GM21381 (cell line): ENCODE data around the gene BRCC3.

Experiments
- ATAC-seq: cut with Tn5 transposase; IDR thresholded peaks from one replicate; pipeline ENCODE4 v1.9.1; 2021; ENCODE audit warnings: mild to moderate bottlenecking, moderate library complexity; ENCODE audit not compliant: unreplicated experiment

Gene BRCC3

DNA sequence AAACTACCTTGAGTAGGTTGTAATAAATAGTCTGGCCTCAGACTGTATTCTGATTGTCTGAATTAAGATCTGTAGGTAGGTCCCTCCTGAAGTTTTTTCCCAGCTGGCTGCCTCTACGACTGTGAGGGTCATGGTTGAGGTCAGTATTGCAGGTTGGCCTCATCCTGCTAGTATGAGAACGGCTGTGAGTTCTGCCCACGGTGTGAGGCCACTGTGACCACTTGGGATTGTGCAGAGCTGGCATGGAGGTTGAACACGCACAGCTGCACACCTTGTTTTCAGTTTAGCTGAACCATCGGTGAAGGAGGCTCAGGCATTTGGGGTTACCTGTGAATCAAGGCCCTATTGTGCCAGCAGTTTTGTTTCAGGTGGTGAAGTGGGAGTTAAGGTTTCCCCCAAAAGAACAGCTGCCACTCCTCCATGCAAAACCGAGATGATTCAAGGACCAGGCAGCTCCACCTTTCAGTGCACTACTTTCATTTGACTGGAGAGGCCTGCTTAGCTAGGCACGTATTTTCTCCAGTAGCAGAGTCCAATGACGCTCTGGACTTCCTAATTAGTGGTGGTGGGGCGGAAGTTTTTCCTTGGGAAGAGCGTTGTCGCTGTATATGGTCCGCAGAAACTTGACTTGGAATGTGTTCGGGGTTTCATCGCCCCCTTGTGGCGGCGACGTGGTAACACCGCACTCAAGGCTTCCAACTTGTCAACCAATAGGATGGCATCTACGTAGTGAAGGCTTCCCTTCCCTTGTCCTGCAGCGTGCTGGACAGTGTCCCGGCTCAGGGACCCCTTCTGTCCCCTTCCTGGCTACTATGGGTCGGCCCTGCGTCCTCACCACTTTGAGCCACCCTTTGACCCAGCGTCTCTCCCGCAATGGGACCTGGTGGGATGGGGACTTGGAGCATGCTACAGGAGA, 14.2 kb upstream of the BRCC3 start:
- peak; percentile 64 for ATAC-seq

DNA sequence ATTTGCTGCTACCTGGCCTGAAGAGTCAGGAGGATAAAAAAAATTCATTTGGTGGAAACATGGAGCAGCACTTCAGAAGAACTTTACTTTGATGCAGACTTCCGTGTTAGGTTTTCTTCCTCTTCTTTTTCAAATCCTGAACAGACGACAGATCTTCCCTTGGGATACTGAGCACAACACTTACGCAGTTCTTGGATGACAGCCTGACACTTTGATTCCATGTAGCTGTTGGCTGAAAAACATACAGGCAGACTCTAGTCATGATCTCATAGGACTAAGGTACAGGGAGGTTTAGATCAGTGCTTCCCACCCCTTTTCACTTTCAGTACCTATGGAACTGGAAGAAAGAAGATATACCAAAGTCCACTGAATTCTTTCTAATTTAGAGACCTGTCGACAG, 9.5 kb upstream of the BRCC3 start:
- ATAC-seq = no peak

DNA sequence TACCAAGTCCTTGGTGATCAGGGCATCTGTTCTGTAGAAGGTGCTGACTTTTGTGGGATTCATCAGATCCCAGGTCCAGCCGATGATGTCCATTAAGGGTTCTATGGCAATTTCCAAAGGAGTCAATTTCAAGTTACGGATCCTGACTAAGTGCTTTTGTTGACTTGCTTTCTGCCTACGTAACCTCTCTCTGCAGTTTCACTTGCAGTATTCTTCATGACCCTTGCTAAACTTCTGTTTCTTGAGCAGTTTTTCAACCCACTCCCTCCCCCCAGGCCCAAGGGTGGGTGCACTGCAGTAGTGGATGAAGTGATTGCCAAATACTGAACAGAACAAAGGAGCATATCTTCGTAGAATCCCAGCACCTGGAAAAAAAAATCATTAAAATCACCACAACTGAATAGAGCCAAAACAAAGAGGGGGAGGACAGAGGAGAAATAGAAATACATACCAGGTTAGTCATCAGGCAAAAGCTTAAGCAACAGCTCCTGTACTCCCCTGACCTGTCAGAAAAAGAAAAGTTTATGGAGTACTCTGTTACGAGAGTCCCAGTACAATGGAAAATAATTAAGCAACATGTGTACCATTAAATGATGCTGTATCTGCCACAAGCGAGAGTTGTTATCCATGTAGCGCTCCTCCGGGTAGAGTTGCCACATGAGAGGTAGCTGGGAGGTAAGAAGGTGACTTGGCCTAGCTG, 6.1 kb upstream of the BRCC3 start:
- ATAC-seq = no peak

DNA sequence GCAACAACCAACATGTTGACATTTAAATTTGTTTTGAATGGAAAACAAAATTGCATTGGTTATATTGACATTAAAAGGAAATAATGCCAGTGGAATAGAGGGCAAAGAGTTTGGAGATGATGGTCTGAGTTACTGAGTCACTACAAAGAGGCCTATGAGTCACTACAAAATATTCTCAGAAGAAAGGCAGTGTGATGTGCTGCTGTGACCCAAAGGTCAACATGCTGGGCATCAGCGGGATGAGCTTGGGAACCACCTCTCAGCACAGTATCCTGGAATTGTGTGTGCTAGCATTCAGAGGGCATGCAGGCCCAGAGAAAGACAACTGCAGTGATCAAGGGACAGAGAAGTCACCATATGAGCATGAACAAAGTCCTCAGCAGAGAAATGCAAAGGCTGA, 3.1 kb upstream of the BRCC3 start:
- no peak for ATAC-seq

DNA sequence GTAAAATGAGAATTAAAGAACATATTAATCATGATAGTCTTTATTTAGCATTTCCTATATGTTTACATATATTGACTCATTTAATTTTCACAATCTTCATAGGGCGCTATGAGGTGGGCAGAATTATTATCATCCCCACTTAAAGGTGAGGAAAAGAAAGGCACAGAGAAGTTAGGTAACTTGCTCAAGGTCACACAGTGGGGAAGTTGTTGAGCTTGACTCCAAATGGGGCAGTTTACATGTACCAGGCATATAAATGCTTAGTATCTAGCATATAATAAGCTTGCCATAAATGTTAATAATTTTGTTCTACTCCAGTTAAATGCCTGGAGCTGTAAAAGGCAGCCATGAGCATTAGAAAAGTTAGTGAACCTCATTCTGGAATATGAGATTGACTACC, 1.9 kb upstream of the BRCC3 start:
- ATAC-seq = no peak

DNA sequence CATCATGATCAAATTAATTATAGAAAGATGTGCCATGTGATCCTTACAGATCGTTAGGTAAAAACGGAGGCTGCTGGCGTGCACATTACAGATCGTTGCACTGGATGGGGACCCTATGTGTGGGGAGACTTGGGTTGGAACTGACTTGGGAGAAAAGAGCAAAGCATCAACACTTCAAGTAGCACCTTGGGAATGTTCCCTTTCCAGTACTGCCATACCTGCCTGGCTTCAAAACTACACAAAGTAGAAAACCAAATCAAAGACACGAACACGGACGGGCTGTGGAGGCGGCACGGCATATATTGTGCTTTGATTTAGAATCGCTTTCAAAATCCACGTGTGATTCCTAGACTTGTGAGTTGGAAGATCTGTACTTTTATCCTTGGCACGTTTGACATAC, 1.3 kb upstream of the BRCC3 start:
- no peak for ATAC-seq

DNA sequence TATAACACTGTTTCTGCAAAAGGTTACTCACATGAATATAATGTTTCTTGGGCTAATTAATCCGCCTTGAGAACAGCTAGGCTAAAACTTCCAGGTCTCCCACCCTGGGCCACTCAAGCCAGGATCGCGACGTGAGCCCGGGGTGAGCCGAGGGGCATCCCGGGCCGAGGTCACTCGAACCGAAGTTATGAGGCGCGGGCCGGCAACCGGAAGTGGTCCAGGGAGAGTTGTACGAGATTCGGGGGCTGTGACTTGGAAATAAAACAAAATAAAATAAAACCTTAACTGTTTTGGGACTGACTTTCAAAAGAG, 689 bp upstream of the BRCC3 start:
- peak; percentile 18 for ATAC-seq

DNA sequence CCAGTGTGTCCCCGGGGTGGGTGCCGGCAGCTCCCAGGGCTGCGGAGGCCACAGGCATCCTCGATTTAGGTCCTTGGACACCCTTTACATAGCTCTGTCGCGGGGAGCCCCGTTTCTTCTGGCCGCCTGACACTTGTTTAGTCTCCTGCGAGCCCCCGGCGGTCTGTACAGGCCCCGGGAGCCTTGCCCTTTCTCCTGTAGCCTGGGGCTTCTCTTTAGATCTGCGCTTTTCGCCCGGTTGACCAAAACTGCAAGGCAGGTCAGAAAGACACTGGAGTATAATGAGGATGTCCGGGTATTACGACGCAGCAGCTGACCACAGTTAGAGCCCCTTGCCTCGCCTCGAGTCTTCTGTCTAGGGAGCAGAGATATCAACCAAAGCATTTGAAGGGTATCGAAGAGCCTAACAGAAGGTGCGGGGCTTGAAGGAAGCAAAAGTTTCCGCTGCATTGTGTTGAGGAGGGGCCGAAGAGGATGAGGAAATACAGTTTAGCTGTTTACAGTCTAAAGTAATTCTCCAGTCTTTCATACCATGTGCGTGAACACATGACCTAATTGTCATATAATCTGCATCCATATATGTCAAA, 479 bp downstream of the BRCC3 start:
- no peak for ATAC-seq

DNA sequence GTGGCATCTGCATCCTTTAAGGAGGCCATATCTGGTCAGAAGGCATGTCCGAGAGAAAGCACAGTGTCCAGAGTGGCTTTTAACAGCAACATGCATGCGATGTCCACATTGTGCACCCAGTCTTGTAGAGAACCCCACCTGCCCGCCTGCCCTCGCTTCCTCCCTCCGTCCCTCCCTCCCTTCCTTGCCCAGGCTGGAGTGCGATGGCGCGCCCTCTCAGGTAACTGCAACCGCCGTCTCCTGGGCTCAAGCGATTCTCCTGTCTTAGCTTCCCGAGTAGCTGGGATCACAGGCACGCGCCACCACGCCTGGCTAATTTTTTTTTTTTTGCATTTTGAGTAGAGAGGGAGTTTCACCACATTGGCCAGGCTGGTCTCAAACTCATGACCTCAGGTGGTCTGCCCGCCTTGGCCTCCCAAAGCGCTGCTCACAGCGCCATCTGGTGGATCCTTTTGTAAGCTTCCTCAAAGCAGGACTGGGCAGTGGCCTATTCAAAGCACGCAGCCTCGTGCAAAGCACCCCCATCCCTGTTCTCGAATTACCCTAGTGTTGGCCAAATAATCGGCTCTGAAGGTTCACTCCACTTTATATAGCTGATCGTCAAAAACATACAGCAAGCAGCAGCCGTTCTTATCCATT, 15.0 kb downstream of the BRCC3 start:
- no peak for ATAC-seq

DNA sequence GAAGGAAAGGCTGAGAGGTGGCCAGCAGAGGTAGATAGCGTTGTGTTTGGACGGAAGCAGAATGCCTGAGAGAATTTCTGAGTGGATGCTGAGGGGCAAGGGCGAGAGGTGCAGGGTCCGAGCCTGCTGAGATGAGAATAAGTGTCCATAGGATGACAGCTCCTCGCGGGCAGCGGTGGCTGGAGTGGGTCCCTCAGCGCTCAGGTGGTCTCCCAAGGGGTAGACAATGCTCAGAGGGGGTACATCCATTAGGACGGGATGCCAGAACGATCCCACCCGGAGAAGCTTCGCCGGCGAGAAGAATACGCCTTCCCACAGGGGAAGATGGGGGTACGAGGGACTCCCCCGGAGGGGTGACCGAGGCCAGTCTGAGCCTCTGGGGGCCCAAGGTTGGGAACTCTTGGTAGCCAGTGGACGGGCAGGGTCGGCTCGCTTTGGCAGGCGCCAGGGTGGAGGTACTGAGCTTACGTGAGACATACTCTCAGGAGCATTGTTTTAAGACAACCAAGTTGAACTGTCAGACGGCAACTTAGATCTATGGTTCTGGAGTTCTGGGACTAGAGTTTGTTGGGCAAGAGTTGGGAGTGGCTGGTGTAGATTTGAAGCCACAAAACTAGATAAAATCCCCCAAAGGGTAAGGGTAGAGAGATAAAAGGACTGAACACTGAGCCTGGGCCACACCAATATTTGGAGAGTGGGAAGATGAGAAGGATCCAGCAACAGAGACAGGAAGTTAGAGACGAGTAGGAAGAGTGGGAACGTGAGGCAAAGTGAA, 15.8 kb downstream of the BRCC3 start:
- no peak for ATAC-seq

DNA sequence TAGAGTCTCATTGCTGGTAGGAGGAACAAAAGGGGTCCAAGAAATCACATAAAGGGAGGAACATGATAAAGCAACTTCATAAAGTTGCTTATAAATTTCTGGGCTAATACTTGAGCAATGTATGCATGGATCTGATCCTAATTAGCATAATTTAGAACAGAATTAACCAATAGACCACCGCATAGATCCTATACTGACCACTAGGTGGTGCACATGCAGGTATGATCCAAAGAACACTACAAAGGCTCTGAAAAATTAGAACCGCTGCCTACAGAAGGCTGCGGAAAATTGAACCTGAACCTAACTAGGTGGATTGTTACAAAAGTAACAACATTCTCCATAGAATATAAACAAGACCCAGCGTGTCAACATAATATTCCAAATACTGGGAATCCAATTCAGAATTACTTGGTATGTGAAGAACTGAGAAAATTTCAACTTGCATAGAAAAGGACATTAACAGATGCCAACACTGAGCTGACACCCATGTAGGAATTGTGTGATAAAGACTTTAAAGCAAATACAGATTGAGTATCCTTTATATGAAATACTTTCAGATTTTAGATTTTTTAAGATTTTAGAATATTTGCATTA, 23.3 kb downstream of the BRCC3 start:
- no peak for ATAC-seq

DNA sequence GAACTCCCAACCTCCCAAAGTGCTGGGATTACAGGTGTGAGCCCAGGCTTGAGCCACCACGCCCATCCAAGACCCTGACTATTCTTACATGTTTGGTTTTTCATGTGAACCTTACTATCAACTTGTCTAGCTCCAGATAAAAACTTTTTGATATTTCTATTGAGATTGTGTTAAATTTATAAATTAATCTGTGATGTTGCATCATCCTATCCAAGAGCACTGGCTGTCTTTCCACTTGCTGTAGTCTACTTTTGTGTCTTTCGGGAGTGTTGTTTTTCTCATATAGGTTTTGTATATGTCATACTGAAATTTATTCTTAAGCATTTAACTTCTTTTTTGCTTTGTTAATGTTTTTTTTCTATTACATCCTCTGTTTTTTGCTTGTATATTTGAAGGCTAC, 34.6 kb downstream of the BRCC3 start:
- ATAC-seq = no peak

DNA sequence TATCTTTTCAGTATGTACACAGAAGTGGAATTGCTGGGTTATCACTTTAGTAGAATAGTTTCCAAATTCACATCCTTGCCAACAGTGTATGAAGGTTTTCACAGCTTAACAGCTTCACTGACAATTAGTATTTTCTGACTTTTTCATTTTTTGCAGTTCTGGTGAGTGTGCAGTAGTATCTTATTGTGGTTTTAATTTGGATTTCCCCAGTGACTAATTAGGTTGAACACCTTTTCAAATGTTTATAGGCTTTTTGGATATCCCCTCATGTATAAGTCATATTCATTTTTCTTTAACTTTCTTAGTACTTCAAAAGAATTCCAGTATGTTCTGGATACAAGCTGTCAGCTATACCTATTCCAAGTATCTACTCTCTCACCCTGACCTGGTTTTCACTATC, 37.1 kb downstream of the BRCC3 start:
- ATAC-seq = no peak

DNA sequence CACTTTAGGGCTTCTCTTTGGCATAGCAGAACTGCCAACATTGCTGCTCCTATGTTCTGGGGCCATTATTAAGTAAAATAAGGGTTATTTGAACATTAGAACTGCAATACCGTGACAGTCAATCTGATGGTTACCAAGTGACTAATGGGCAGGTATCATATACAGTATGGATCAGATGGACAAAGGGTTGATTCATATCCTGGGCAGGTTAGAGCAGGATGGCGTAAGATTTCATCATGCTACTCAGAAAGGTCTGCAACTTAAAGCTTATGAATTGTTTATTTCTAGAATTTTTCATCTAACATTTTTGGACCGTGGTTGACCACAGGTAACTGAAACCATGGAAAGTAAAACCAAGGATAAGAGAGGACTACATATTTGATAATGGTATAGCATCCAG, 40.9 kb downstream of the BRCC3 start:
- ATAC-seq = no peak

DNA sequence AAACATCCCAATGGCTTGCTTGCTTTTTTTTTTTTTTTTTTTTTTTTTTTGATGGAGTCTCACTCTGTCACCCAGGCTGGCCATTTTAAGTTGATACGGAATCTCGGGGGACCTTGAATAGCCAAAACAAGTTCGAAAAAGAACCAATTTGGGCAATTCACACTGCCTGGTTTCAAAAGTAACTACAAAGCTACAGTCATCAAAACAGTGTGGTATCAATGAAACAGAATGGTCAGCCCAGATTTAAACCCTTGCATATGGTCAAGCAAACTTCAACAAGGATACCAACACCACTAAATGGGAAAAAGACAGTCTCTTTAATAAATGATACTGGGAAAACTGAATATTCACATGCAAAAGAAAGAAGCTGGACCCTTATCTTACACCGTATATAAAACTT, 41.8 kb downstream of the BRCC3 start:
- no peak for ATAC-seq

DNA sequence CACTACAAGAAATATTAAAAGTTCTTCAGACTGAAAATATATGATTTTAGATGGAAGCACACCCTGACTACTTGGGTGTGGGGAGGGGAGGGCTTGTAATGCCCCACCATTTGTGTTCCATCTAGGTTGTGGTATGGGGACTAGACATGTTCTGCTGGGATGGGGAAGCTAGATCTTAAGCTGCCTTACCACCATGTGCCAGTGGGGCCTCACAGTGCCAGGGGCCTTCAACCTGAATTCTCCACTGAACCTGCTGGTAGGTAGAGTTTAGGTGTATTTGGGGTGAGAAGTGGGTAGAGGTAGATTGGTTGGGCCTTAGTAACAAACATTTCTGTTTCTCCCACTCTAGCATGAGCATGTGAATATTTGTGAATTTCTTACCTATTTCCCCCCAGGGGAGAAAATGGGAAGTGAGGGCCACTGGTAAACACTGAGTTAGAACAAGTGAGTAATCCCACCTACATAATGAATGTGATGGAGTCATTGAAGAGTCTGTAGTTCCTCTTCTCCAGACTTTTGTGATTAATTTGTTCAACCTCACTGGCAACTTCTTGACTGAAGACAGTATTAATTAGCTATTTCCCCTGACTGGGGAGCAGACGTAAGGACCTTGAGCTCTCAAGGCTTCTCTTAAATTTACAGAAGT, 44.0 kb downstream of the BRCC3 start:
- ATAC-seq = no peak

DNA sequence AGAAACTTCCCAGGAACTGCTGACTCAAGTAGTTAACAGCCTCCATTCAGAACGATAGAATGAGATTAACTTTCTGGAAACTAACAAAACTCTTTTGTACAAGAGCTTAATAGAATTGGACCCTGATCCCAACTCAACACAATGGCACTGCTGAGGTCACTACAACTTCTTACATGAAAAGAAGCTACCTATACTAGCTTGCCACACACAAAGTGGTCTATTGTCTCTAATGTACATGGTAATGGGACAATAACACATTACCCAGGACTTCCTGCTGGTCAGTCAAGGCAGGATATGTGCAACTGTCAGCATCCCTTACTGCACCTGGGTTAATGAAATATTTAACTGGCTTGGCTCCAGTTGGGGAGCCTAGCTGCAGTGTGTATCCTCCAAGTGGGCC, 56.2 kb downstream of the BRCC3 start:
- ATAC-seq = no peak

DNA sequence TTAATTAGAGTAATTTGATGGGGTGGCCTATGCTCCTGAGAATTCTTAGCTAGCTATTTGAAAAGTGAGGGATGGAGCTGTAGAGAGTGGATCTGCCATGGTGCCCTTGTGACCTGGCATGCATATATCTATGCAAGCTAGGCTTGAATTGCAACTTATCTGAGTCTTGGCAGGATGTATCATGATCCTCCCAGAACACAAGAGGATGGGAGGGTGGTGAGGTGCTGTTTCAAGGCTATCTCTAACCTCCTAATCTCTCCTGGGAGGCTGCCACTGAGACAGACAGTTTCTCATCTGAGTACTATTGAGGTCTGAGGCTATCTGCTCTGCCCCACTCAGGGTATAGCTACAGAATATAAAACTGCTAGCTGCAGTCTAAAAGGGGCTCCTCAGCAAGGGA, 56.6 kb downstream of the BRCC3 start:
- no peak for ATAC-seq

DNA sequence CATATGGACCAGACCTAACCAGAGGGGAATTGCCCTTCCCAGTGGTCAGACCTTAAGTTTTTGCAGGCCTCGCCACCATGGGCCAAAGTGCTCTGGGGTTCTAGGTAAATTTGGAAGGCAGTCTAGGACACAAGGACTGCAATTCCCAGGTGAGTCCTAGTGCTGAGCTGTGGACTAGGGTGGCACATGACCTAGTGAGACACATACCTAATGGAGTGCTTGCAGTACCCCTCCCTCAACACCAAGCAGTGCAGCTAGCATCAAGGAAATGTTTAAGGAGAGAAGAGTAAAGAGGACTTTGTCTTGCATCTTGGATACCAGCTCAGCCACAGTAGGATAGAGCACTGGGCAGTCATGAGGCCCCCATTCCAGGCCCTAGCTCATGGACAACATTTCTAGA, 60.8 kb downstream of the BRCC3 start:
- no peak for ATAC-seq

DNA sequence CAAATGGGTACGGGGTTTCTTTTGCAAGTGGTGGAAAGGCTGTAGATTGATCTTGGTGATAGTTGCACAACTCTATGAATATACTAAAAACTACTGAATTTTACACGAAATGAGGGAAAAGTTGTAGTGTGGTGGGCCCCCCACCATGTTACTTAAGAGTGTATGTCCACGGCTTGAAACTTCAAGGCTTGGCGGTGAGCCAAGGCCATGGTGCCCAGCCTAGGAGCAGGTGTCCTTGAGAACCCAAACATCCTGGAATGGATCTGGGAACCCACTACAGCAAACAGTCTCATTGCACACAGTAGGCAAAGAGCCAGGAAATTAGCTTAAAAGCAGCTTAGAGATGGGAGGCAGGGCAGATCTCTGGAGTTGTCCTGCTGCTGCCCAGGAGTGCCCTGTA, 62.9 kb downstream of the BRCC3 start:
- ATAC-seq = no peak
